ENCODE results near the gene MAPK14. TPM values are rescaled to one million over a fixed set of nuclear protein-coding genes. Genes with fewer than 3 reads are reported as not detected.
"Not testable (repeated sequence)": the region's sequence is repeated elsewhere in the genome, so short reads cannot be mapped to it uniquely, and the experiment has no call there.

The MAPK14 gene
- total RNA-seq, 4 donors from 2014 or later, result 44.4 to 91.7 (median 59.1) TPM

DNA sequence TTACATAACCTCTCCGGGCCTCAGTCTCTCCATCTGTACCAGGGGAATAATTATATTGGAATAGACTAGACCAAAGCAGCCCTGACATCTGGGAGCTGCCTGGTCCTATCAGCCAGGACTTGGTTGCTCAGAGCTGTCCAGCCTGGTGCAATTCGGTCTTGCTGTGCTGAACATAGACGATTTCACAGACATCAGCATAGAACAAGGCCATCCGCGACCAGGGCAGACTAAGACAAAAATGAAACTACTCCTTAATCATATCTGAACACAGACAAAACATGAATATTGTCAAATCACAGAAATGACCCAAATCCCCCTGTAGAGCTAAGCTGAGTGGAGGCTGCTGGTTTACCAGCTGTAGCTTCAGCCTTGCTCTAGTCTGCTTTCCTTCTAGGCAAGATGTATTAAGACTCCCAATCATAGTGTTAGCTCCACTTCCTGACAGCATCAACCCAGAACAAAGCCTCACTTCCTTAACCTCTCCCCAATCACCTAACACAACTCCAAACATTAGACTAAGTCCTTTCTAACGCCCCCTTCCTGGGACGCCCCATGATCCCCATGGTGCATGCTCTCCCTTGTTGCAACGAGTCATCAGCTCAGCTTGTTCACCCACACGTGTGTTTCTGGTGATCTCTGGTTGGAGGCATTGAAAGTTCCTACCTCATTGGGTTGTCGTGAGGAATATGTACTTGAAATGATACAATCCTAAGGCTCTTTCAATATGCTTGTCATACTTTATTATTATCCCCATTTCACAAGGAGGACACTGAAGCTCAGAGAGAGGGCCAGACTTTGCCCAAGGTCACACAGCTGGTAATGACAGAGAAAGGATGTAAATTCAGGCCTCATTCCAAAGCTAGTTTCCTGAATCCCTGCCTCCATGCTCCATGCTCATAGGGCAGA, 99.2 kb downstream of the MAPK14 start:
- no peak for DNase-seq
- Histone ChIP-seq H3K9me3 (no peaks in the 10 kb centered on the region), H3K27me3 (peaks cover 0 to 15% (median 0%) of the 10 kb centered on the region in 4 donors), H3K4me1 (peaks cover 19 to 67% (median 23%) of the 10 kb centered on the region in 3 donors), H3K4me3 (no peak overlapping the region), H3K27ac (no peak overlapping the region), H3K36me3 (no peaks in the 10 kb centered on the region)
- TF ChIP-seq POLR2A (IDR thresholded peaks at IDR 0.05), result no peak
- TF ChIP-seq, protein P1, sequence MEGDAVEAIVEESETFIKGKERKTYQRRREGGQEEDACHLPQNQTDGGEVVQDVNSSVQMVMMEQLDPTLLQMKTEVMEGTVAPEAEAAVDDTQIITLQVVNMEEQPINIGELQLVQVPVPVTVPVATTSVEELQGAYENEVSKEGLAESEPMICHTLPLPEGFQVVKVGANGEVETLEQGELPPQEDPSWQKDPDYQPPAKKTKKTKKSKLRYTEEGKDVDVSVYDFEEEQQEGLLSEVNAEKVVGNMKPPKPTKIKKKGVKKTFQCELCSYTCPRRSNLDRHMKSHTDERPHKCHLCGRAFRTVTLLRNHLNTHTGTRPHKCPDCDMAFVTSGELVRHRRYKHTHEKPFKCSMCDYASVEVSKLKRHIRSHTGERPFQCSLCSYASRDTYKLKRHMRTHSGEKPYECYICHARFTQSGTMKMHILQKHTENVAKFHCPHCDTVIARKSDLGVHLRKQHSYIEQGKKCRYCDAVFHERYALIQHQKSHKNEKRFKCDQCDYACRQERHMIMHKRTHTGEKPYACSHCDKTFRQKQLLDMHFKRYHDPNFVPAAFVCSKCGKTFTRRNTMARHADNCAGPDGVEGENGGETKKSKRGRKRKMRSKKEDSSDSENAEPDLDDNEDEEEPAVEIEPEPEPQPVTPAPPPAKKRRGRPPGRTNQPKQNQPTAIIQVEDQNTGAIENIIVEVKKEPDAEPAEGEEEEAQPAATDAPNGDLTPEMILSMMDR (IDR thresholded peaks at IDR 0.05), result no peak
- intact Hi-C loops (cut with DNase I), result loop anchor here (5.0 to 10.0 kb wide), 2 partner anchors 70 to 238 kb away; partner anchors contain the start of gene BRPF3
- WGBS, 2 donors, result 58 to 61% methylated on average over 9 of the region's 10 CpGs

DNA sequence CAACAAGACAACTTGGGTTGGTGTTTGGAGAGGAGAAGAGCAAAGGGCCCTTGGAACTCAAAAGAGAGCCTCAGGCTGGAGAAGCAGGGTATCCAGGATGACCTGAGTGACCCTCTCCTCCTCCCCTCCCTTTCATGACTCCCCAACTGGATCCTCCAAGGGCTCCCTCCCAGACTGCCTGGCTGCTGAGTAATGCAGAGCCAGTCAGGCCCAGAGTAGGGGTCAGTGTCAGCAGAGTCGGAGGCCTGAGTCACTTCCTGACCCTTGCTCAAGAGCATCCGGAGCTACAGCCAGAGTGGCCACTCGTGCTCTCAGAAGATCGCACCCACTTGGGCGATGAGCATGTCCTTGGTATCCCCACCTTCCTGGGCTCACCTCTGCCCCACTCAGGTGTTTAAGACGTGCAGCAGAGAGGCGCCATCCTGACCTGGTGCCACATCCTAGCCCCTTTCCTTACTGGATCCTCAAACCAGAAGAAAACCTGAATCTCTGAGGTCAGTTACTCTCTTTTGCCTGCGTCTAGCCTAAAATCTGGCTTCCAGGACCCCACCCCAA, 99.9 kb downstream of the MAPK14 start:
- DNase-seq, result no peak
- intact Hi-C loops (cut with DNase I), result loop anchor here (5.0 to 10.0 kb wide), 2 partner anchors 70 to 237 kb away; partner anchors contain the start of gene BRPF3
- Histone ChIP-seq H3K36me3 (peaks cover 0 to 6% (median 0%) of the 10 kb centered on the region in 3 donors), H3K27me3 (peaks cover 0 to 15% (median 0%) of the 10 kb centered on the region in 4 donors), H3K4me1 (peaks cover 26 to 70% (median 30%) of the 10 kb centered on the region in 3 donors), H3K27ac (no peak overlapping the region), H3K9me3 (no peaks in the 10 kb centered on the region), H3K4me3 (no peak overlapping the region)
- WGBS, 2 donors, result 50% methylated on average over 2 of the region's 8 CpGs; no CpG with 5 or more reads in 1 of the 2 donors
- no peak for TF ChIP-seq POLR2A (IDR thresholded peaks at IDR 0.05)
- TF ChIP-seq, protein P1 (IDR thresholded peaks at IDR 0.05), result no peak

DNA sequence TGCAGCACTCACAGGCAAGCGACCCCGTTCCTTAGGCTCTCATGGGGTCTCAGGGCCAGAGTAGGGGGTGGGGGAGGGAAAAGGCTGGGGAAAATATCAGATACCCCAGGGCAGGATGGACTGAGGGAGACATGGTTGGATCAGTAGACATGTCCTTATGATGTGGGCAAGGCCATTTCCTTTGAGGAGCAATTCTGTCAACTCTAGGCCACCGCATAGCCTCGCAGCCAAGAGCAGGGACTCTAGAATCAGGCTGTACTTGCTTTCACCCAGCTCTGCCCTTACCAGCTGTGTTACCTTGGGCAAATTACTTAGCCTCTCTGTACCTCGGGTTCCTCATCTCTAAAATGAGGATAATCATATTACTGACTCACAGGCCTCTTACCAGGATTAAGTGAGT, 100.5 kb downstream of the MAPK14 start:
- Histone ChIP-seq H3K9me3 (no peaks in the 10 kb centered on the region), H3K36me3 (peaks cover 0 to 11% (median 0%) of the 10 kb centered on the region in 3 donors), H3K27ac (no peak overlapping the region), H3K4me1 (peaks cover 27 to 75% (median 32%) of the 10 kb centered on the region in 3 donors), H3K27me3 (peaks cover 0 to 15% (median 0%) of the 10 kb centered on the region in 4 donors), H3K4me3 (no peak overlapping the region)
- DNase-seq, result no peak
- WGBS, 2 donors, result 85 to 87% methylated on average over 4 to 5 of the region's 5 CpGs
- TF ChIP-seq, protein P1 (IDR thresholded peaks at IDR 0.05), result no peak
- no peak for TF ChIP-seq POLR2A (IDR thresholded peaks at IDR 0.05)
- intact Hi-C loops (cut with DNase I), result loop anchor here (5.0 to 10.0 kb wide), 2 partner anchors 69 to 237 kb away; partner anchors contain the start of gene BRPF3

DNA sequence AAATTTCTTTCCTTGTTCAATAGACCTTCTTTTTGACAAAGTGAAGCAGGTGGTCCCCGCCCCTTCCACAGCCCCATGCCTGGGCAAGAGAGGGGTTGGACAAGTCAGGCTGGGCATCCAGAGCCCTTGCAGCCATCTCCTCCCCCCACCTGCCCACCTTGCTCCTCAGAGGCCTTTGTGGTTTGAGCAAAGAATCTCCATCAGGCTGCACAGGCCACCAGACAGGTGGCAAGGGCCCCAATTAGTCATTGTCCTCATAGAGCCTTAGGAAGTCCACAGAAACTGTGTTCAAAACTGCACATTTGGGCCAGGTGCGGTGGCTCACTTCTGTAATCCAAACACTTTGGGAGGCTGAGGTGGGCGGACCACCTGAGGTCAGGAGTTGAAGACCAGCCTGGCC, 101.2 kb downstream of the MAPK14 start:
- Histone ChIP-seq H3K4me1 (peaks cover 23 to 75% (median 25%) of the 10 kb centered on the region in 3 donors), H3K9me3 (no peaks in the 10 kb centered on the region), H3K36me3 (peaks cover 0 to 18% (median 0%) of the 10 kb centered on the region in 3 donors), H3K27me3 (peaks cover 0 to 15% (median 0%) of the 10 kb centered on the region in 4 donors), H3K4me3 (no peak overlapping the region), H3K27ac (no peak overlapping the region)
- no peak for TF ChIP-seq POLR2A (IDR thresholded peaks at IDR 0.05)
- TF ChIP-seq, protein P1 (IDR thresholded peaks at IDR 0.05), result no peak
- DNase-seq, result no peak
- WGBS, 2 donors, result 86 to 100% methylated on average over 1 to 2 of the region's 3 CpGs
- intact Hi-C loops (cut with DNase I), result loop anchor here (5.0 to 10.0 kb wide), 2 partner anchors 69 to 236 kb away; partner anchors contain the start of gene BRPF3

DNA sequence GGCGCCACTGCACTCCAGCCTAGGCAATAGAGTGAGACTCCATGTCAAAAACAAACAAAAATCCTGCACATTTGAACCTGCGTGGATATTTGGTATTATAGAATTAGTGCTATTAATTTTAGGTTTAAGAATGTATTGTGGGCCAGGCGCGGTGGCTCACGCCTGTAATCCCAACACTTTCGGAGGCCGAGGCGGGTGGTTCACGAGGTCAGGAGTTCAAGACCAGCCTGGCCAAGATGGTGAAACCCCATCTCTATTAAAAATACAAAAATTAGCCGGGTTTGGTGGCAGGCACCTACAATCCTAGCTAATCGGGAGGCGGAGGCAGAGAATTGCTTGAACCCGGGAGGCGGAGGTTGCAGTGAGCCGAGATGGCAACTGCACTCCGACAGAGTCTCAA, 101.7 kb downstream of the MAPK14 start:
- not testable (repeated sequence) for H3K4me3 ChIP-seq, DNase-seq, H3K9me3 ChIP-seq
- H3K36me3 ChIP-seq, result peaks cover 0 to 24% (median 0%) of the 10 kb centered on the region in 3 donors
- intact Hi-C loops (cut with DNase I), result loop anchor here (5.0 to 10.0 kb wide), 2 partner anchors 68 to 235 kb away; partner anchors contain the start of gene BRPF3
- H3K27me3 ChIP-seq, result peaks cover 0 to 15% (median 0%) of the 10 kb centered on the region in 4 donors
- WGBS, 2 donors, result 83 to 89% methylated on average over 16 of the region's 16 CpGs
- H3K4me1 ChIP-seq, result peaks cover 19 to 69% (median 21%) of the 10 kb centered on the region in 3 donors
- H3K27ac ChIP-seq, result peak overlapping the region in 2 of 4 donors; percentile 81 to 95
